Cardiac muscle cell (in vitro differentiated cells and primary cell): ENCODE measurements around the gene FAM185A. TPM values are rescaled to one million over a fixed set of nuclear protein-coding genes. Genes with fewer than 3 reads are reported as not detected.

ENCODE experiments used
- DNase-seq, 2 donors: peaks; one replicate each; pipeline versions ENCODE4 v3.0.0 to v3.0.0-alpha.2; 2010 to 2017; ENCODE audit warnings: low read depth in 1 of 2, low spot score in 1 of 2
- H3K27ac ChIP-seq: fragments of 200-600 bp; sonication (generic); 2 replicates; pipeline ENCODE4 v1.5.1; 2016
- H3K27me3 ChIP-seq: fragments of 200-600 bp; sonication (generic); 2 replicates; pipeline ENCODE4 v1.6.0; 2016; ENCODE audit warnings: control low read depth
- H3K36me3 ChIP-seq: fragments of 200-600 bp; sonication (generic); 2 replicates; pipeline ENCODE4 v1.5.1; 2016; ENCODE audit warnings: control low read depth
- H3K4me1 ChIP-seq: fragments of 200-600 bp; sonication (generic); 2 replicates; pipeline ENCODE4 v1.8.1; 2017; ENCODE audit warnings: low read depth, mild to moderate bottlenecking, mixed run types
- H3K4me3 ChIP-seq: fragments of 200-600 bp; sonication (generic); 2 replicates; pipeline ENCODE4 v1.5.1; 2016; ENCODE audit warnings: mild to moderate bottlenecking
- H3K9me3 ChIP-seq: fragments of 200-600 bp; sonication (generic); 2 replicates; pipeline ENCODE4 v1.5.1; 2017; ENCODE audit warnings: low read depth, mild to moderate bottlenecking, control low read depth
- polyA plus RNA-seq: library from polyadenylated mRNA; unstranded; fragments of >200 nt; fragmentation: Nextera tagmentation; extraction: Ambion mirVana; gene quantifications from 2 replicates; pipeline ENCODE4 v1.2.1, GENCODE V29; 2016
- total RNA-seq: library from RNA; depleted of rRNA; stranded (reverse); fragments of >200 nt; gene quantifications from 2 replicates; pipeline ENCODE4 v1.2.3, GENCODE V29; 2016
- TF ChIP-seq, protein P1 (sequence below): IDR thresholded peaks from 2 replicates; pipeline ENCODE4 v1.5.1; 2012; ENCODE audit warnings: low read depth, mild to moderate bottlenecking, low read length

Gene FAM185A
- total and polyA plus RNA-seq, 2 experiments from 2014 or later, result 10.5 to 32.4 TPM

DNA sequence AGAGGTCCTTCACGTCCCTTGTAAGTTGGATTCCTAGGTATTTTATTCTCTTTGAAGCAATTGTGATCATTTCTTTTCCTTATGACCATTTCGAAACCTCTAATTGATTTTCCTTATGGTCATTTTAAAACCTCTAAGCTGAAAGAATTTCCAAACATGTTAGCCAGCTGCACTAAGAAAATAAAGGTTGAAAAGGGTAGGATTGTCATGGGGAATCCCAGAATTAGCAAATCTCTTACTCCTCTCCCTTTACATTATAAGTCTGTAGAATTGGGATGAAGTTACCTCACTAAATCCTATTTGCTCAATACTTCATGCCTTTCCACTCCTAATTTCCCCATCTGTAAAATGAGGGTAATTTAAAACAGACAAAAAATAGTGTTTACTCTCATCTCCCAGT lies 79.5 kb downstream of the FAM185A start:
- TF ChIP-seq, protein P1, sequence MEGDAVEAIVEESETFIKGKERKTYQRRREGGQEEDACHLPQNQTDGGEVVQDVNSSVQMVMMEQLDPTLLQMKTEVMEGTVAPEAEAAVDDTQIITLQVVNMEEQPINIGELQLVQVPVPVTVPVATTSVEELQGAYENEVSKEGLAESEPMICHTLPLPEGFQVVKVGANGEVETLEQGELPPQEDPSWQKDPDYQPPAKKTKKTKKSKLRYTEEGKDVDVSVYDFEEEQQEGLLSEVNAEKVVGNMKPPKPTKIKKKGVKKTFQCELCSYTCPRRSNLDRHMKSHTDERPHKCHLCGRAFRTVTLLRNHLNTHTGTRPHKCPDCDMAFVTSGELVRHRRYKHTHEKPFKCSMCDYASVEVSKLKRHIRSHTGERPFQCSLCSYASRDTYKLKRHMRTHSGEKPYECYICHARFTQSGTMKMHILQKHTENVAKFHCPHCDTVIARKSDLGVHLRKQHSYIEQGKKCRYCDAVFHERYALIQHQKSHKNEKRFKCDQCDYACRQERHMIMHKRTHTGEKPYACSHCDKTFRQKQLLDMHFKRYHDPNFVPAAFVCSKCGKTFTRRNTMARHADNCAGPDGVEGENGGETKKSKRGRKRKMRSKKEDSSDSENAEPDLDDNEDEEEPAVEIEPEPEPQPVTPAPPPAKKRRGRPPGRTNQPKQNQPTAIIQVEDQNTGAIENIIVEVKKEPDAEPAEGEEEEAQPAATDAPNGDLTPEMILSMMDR, result no peak
- no peaks in the 10 kb centered on the region for H3K36me3 ChIP-seq
- H3K27me3 ChIP-seq, result no peaks in the 10 kb centered on the region
- no peak for DNase-seq
- no peaks in the 10 kb centered on the region for H3K4me1 ChIP-seq
- H3K27ac ChIP-seq, result peak overlapping the region; percentile 61
- H3K9me3 ChIP-seq, result no peaks in the 10 kb centered on the region
- H3K4me3 ChIP-seq, result no peak overlapping the region

GRCh38 chr7:102829075-102829474 lies 80.3 kb downstream of the FAM185A start:
- Histone ChIP-seq H3K27ac (peak overlapping the region; percentile 61), H3K36me3 (no peaks in the 10 kb centered on the region), H3K9me3 (no peaks in the 10 kb centered on the region), H3K4me1 (no peaks in the 10 kb centered on the region), H3K4me3 (no peak overlapping the region), H3K27me3 (no peaks in the 10 kb centered on the region)
- peak in 1 of 2 donors; percentile 23 for DNase-seq
- TF ChIP-seq, protein P1, result no peak

DNA sequence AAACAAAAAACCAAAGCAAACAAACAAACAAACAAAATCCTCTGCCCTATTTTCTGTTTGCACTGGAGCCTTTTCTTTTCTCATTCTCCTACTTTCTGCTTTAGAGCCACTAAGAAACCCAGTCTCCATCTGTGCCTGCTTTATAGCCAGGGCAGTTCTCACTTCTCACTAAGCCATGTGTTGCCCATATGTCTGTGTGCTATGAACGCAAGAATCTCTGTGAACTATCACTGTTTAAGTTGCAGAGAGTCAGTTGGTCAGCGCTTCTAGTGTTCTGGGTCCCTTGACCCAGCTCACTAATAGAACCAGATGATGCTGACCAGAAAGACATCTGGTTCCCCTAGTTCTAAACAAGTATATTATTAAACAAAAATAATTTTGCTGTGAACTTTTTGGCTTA lies 81.4 kb downstream of the FAM185A start:
- Histone ChIP-seq H3K4me3 (no peak overlapping the region), H3K27me3 (no peaks in the 10 kb centered on the region), H3K27ac (no peak overlapping the region), H3K4me1 (no peaks in the 10 kb centered on the region), H3K9me3 (no peaks in the 10 kb centered on the region), H3K36me3 (no peaks in the 10 kb centered on the region)
- TF ChIP-seq, protein P1, result no peak
- no peak for DNase-seq

GRCh38 chr7:102832674-102833073 lies 83.9 kb downstream of the FAM185A start:
- Histone ChIP-seq H3K4me1 (no peaks in the 10 kb centered on the region), H3K27me3 (no peaks in the 10 kb centered on the region), H3K4me3 (no peak overlapping the region), H3K27ac (no peak overlapping the region), H3K36me3 (no peaks in the 10 kb centered on the region), H3K9me3 (no peaks in the 10 kb centered on the region)
- no peak for DNase-seq
- TF ChIP-seq, protein P1, result no peak

GRCh38 chr7:102833343-102833742 lies 84.5 kb downstream of the FAM185A start:
- no peak overlapping the region for H3K4me3 ChIP-seq
- no peak for DNase-seq
- H3K4me1 ChIP-seq, result no peaks in the 10 kb centered on the region
- no peaks in the 10 kb centered on the region for H3K36me3 ChIP-seq
- TF ChIP-seq, protein P1, result no peak
- H3K27ac ChIP-seq, result no peak overlapping the region
- no peaks in the 10 kb centered on the region for H3K27me3 ChIP-seq
- no peaks in the 10 kb centered on the region for H3K9me3 ChIP-seq

- TF ChIP-seq, protein P1, result no peak
- DNase-seq, result no peak
- no peaks in the 10 kb centered on the region for H3K4me1 ChIP-seq
- H3K36me3 ChIP-seq, result no peaks in the 10 kb centered on the region
- H3K4me3 ChIP-seq, result no peak overlapping the region
- no peaks in the 10 kb centered on the region for H3K9me3 ChIP-seq
- no peaks in the 10 kb centered on the region for H3K27me3 ChIP-seq
- no peak overlapping the region for H3K27ac ChIP-seq
Measured at GRCh38 chr7:102834466-102834865, 85.7 kb downstream of the FAM185A start.
